ENCODE data around the gene TXLNB.
"Not testable (repeated sequence)": the region's sequence is repeated elsewhere in the genome, so short reads cannot be mapped to it uniquely, and the experiment has no call there.

The TXLNB gene

DNA sequence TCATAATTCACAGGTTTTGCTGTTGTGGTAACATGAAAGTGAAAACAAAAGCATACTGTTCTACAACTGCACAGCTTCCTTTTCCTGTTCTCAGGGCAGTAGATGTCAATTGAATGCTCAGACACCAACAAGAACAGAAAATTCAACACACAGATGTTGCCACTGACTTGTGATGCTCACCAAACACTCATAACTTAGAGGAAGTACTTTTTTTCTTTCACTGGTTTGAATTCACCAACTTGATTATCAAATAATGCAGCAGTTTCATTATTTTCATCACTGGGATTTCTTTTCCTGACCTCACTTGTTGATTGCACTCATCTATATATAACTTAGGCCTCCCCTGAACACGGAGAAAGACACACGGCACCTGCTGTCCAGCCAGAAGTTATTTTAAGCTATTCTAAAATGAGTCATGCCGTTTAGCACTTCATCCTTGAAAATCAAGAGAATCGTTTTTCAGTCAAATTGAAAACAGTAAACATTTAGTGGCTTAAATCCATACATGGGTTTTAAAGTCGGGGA is 949 bp downstream of the TXLNB start:
- CTCF ChIA-PET, result no interaction called here
- POLR2A ChIA-PET (ENCODE audit: low non-redundant PET), result no interaction called here

DNA sequence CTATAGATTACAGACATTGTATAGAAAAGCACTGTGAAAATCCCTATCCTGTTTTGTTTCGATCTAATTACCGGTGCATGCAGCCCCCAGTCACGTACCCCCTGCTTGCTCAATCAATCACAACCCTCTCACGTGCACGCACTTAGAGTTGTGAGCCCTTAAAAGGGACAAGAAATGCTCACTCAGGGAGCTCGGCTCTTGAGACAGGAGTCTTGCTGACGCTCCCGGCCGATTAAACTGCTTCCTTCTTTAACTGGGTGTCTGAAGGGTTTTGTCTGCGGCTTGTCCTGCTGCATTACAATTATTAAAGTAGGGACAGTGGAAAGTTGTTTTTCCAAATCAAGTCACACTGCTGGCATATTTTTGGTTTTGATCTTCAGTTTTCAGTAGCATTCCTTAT is 2.6 kb downstream of the TXLNB start:
- CTCF ChIA-PET, result no interaction called here
- no peak for DNase-seq (ENCODE audit: low spot score)
- POLR2A ChIA-PET (ENCODE audit: low non-redundant PET), result no interaction called here
- no peak overlapping the region for H3K27ac ChIP-seq
- TF ChIP-seq, protein P1, sequence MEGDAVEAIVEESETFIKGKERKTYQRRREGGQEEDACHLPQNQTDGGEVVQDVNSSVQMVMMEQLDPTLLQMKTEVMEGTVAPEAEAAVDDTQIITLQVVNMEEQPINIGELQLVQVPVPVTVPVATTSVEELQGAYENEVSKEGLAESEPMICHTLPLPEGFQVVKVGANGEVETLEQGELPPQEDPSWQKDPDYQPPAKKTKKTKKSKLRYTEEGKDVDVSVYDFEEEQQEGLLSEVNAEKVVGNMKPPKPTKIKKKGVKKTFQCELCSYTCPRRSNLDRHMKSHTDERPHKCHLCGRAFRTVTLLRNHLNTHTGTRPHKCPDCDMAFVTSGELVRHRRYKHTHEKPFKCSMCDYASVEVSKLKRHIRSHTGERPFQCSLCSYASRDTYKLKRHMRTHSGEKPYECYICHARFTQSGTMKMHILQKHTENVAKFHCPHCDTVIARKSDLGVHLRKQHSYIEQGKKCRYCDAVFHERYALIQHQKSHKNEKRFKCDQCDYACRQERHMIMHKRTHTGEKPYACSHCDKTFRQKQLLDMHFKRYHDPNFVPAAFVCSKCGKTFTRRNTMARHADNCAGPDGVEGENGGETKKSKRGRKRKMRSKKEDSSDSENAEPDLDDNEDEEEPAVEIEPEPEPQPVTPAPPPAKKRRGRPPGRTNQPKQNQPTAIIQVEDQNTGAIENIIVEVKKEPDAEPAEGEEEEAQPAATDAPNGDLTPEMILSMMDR (conservative IDR thresholded peaks at IDR 0.05; ENCODE audit: low read depth), result no peak

More for the DNA sequence above, 949 bp downstream of the TXLNB start:
- H3K27ac ChIP-seq, result no peak overlapping the region
- DNase-seq (ENCODE audit: low spot score), result no peak
- TF ChIP-seq, protein P1 (conservative IDR thresholded peaks at IDR 0.05; ENCODE audit: low read depth), result no peak

DNA sequence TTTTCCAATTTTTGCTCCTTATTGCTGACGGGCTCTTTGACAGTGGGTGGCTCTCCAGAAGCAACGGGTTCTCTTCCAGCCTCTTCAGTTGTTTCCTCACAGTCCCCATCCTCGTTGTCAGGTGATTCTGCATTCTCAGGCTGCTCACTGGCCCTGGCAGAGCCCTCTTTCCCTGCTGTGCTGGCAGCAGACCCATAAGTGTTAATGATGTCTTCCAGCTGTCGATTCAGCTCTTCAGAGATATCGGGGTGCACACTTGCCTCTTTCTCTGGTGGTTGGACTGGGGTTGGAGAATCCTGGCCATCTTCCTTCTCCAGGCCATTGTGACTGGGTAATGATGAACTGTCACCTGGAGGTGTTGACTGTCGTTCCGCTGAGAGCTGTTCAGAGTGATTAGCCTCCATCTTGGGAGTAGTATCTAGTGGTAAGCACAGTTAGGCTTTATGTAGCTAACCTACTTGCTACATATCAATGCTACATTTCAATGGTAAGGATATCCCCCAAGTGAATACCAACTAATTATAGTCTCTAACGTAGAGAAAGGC is 3.2 kb downstream of the TXLNB start:
- ChIA-PET POLR2A (ENCODE audit: low non-redundant PET) (no interaction called here), CTCF (no interaction called here)
- no peak overlapping the region for H3K27ac ChIP-seq
- TF ChIP-seq, protein P1 (conservative IDR thresholded peaks at IDR 0.05; ENCODE audit: low read depth), result no peak
- DNase-seq (ENCODE audit: low spot score), result no peak

DNA sequence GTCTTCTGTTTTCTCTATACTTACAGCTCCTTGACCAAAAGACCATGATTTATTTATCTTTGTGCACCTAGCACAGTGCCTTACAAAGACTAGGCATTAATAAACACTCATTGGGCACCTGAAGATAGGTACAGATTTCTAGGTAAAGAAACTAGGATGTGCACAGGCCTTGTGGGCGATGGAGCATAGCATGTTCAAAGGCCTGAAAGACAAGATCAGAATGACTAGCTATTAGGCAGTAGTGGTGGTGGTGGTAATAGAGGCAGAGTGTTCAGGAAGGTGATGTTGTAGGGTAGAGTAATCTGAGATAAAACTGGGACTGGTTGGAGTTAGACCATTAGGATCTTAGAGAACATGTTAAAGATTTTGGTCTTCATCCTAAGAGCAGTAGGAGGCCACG is 3.9 kb downstream of the TXLNB start:
- ChIA-PET CTCF (no interaction called here), POLR2A (ENCODE audit: low non-redundant PET) (no interaction called here)

DNA sequence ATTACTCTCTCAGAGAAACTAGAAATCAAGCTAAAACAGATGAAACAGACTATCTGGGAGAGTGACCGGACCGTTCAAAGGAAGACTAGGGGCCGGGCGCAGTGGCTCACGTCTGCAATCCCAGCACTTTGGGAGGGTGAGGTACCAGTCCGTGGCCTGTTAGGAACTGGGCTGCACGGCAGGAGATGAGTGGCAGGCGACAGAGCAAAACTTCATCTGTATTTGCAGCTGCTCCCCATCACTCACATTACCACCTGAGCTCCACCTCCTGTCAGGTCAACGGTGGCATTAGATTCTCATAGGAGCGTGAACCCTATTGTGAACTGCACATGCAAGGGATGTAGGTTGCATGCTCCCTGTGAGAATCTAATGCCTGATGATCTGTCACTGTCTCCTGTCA is 5.4 kb downstream of the TXLNB start:
- H3K27ac ChIP-seq; DNase-seq (ENCODE audit: low spot score); POLR2A ChIA-PET (ENCODE audit: low non-redundant PET); CTCF ChIA-PET: not testable (repeated sequence)

More for the DNA sequence above, 3.9 kb downstream of the TXLNB start:
- no peak overlapping the region for H3K27ac ChIP-seq
- TF ChIP-seq, protein P1 (conservative IDR thresholded peaks at IDR 0.05; ENCODE audit: low read depth), result no peak
- no peak for DNase-seq (ENCODE audit: low spot score)

DNA sequence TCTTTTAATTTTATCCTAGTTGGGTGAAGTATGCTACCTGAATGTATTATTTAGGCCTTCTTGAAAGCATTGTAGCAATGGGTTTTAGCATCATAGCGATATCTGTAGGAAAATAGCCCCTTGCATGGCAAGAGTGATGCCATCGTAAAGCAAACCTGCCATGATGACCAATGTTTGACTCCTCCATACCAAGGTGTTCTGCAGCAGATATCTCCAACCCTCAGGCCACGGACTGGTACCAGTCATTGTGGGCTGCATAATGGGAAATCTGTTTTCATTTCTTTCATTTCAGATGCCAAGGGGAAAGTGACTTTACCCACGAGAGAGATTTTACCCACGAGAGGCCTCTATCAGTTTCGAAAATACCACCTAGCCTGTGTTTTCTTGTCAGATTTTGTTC is 6.2 kb downstream of the TXLNB start:
- POLR2A ChIA-PET (ENCODE audit: low non-redundant PET), result no interaction called here
- CTCF ChIA-PET, result no interaction called here
- TF ChIP-seq, protein P1 (conservative IDR thresholded peaks at IDR 0.05; ENCODE audit: low read depth), result no peak
- DNase-seq (ENCODE audit: low spot score), result no peak
- no peak overlapping the region for H3K27ac ChIP-seq

DNA sequence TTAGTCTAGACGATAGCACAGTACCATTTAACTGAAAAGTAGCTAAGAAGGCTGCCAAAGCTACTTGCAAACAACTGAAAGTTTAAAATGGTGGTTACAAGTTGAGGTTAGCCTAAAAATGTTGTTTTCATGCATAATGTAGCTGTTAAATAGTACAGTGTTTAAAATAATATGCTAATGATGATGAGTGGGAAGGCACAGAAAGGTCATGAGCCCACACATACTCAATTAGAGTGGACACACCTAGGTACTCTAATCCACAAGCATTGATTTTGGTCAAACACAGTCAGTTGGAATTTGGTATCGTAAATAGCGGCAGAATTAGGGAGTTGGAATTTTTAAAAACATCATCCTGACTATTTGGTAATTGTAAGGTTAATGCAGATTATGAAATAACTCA is 7.0 kb downstream of the TXLNB start:
- DNase-seq (ENCODE audit: low spot score), result no peak
- ChIA-PET CTCF (no interaction called here), POLR2A (ENCODE audit: low non-redundant PET) (no interaction called here)
- TF ChIP-seq, protein P1 (conservative IDR thresholded peaks at IDR 0.05; ENCODE audit: low read depth), result no peak
- no peak overlapping the region for H3K27ac ChIP-seq

All from RWPE1 (cell line).